Astrocyte (in vitro differentiated cells and primary cell): Measurements from ENCODE around the gene TEPSIN. TPM values are rescaled to one million over a fixed set of nuclear protein-coding genes. Genes with fewer than 3 reads are reported as not detected.

ENCODE experiments used
- DNase-seq: peaks from one replicate; pipeline ENCODE4 v3.0.0-alpha.2; 2010; ENCODE audit warnings: low read depth
- FAIRE-seq: peaks from 2 replicates; lab custom pipeline; 2011; peaks lifted over from hg19 to GRCh38; lab: Jason Lieb, UNC
- H2AFZ ChIP-seq: 2 replicates; pipeline ENCODE4 v1.6.0; 2012; ENCODE audit warnings: low read depth, low read length, inconsistent platforms
- H3K27ac ChIP-seq: 2 replicates; pipeline ENCODE4 v1.5.1; 2011; ENCODE audit warnings: low read depth, low read length, inconsistent platforms
- H3K27me3 ChIP-seq: 2 replicates; pipeline ENCODE4 v1.6.0; 2011; ENCODE audit warnings: low read length, inconsistent platforms; ENCODE audit not compliant: insufficient read depth
- H3K36me3 ChIP-seq: 2 replicates; pipeline ENCODE4 v1.5.1; 2011; ENCODE audit warnings: low read length, inconsistent platforms; ENCODE audit not compliant: insufficient read depth
- H3K4me1 ChIP-seq: 2 replicates; pipeline ENCODE4 v1.5.1; 2011; ENCODE audit warnings: low read length, inconsistent platforms; ENCODE audit not compliant: insufficient read depth
- H3K4me2 ChIP-seq: 2 replicates; pipeline ENCODE4 v1.6.0; 2012; ENCODE audit warnings: low read length, inconsistent platforms
- H3K4me3 ChIP-seq: 2 replicates; pipeline ENCODE4 v1.5.1; 2011; ENCODE audit warnings: low read depth, mild to moderate bottlenecking, low read length, inconsistent platforms; ENCODE audit not compliant: insufficient read depth
- H3K79me2 ChIP-seq: 2 replicates; pipeline ENCODE4 v1.6.0; 2012; ENCODE audit warnings: mild to moderate bottlenecking, low read length, inconsistent platforms; ENCODE audit not compliant: insufficient read depth
- H3K9ac ChIP-seq: 2 replicates; pipeline ENCODE4 v1.6.0; 2012; ENCODE audit warnings: mild to moderate bottlenecking, low read length, inconsistent platforms
- H3K9me3 ChIP-seq: 2 replicates; pipeline ENCODE4 v1.5.1; 2012; ENCODE audit warnings: low read depth, mild to moderate bottlenecking, low read length, inconsistent platforms; ENCODE audit not compliant: insufficient read depth
- H4K20me1 ChIP-seq: 2 replicates; pipeline ENCODE4 v1.6.0; 2012; ENCODE audit warnings: low read length, inconsistent platforms; ENCODE audit not compliant: insufficient read depth
- H3K27ac Mint-ChIP-seq: one replicate; pipeline ENCODE4 v1.8.0; 2021; ENCODE audit warnings: mild to moderate bottlenecking, mixed read lengths; ENCODE audit not compliant: unreplicated experiment
- H3K27me3 Mint-ChIP-seq: one replicate; pipeline ENCODE4 v1.8.0; 2021; ENCODE audit warnings: low read depth, mixed read lengths; ENCODE audit not compliant: unreplicated experiment
- H3K36me3 Mint-ChIP-seq: one replicate; pipeline ENCODE4 v1.8.0; 2021; ENCODE audit warnings: low read depth, mixed read lengths; ENCODE audit not compliant: unreplicated experiment
- H3K4me1 Mint-ChIP-seq: one replicate; pipeline ENCODE4 v1.8.0; 2021; ENCODE audit warnings: low read depth, mixed read lengths; ENCODE audit not compliant: unreplicated experiment
- H3K4me3 Mint-ChIP-seq: one replicate; pipeline ENCODE4 v1.8.0; 2021; ENCODE audit warnings: mild to moderate bottlenecking, moderate library complexity, mixed read lengths; ENCODE audit not compliant: unreplicated experiment
- H3K9me3 Mint-ChIP-seq: one replicate; pipeline ENCODE4 v1.8.0; 2021; ENCODE audit warnings: mild to moderate bottlenecking, mixed read lengths; ENCODE audit not compliant: unreplicated experiment
- EZH2 ChIP-seq: IDR thresholded peaks from 2 replicates; pipeline ENCODE4 v1.6.1; 2012; ENCODE audit warnings: mild to moderate bottlenecking, low read length, inconsistent platforms; ENCODE audit not compliant: insufficient read depth
- total RNA-seq: library from RNA; stranded (reverse); gene quantifications from 2 replicates; pipeline ENCODE4 v1.2.1, GENCODE V29; 2021
- TF ChIP-seq, protein P1 (sequence below): IDR thresholded peaks from 2 replicates; pipeline ENCODE4 v1.5.1; 2011; ENCODE audit warnings: low read depth, mild to moderate bottlenecking, inconsistent platforms, low read length, moderate library complexity; ENCODE audit not compliant: insufficient read depth

Gene TEPSIN
- total RNA-seq, 1 donor from 2014 or later: 26.4 TPM

DNA sequence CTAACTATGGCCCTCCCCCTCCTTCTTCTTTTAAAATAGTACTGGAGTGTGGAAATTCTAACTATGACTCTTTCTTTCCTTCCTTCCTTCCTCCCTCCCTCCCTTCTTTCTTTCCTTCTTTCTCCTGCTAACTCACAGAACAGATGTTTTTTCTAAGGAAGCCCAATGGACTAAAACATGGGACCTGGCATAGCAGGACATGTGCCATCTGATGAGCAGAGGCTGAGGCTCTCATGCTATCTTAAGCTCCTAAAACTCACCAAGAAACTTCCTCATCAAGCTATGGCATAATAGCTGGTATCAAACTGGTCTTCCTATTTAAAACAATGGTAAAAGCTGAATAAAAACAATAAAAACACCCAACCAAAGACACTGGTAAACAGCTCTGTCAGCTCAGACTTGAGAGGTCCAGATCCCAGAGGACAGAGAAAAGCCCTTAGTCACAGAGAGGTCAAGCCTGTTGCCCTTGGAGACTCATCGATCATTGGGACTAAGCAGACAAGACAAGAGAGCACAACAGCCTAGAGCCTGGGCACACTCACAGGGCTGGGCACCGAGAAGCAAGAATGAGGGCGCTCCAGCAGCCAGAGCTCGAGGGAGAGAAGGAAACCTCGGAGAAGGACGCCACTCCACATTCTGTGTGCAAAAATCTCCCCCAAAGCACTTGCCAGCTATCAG is 28.7 kb upstream of the TEPSIN start:
- Histone ChIP-seq H3K4me3 (no peak overlapping the region), H4K20me1 (peaks cover 9% of the 10 kb centered on the region), H3K9ac (no peak overlapping the region), H3K4me1 (no peaks in the 10 kb centered on the region), H3K4me2 (no peak overlapping the region), H3K27ac (no peak overlapping the region), H3K9me3 (no peaks in the 10 kb centered on the region), H3K79me2 (no peaks in the 10 kb centered on the region), H2AFZ (no peak overlapping the region), H3K27me3 (no peaks in the 10 kb centered on the region), H3K36me3 (peaks cover 9% of the 10 kb centered on the region)
- peaks cover 40% of the 10 kb centered on the region for H3K36me3 Mint-ChIP-seq
- TF ChIP-seq, protein P1, sequence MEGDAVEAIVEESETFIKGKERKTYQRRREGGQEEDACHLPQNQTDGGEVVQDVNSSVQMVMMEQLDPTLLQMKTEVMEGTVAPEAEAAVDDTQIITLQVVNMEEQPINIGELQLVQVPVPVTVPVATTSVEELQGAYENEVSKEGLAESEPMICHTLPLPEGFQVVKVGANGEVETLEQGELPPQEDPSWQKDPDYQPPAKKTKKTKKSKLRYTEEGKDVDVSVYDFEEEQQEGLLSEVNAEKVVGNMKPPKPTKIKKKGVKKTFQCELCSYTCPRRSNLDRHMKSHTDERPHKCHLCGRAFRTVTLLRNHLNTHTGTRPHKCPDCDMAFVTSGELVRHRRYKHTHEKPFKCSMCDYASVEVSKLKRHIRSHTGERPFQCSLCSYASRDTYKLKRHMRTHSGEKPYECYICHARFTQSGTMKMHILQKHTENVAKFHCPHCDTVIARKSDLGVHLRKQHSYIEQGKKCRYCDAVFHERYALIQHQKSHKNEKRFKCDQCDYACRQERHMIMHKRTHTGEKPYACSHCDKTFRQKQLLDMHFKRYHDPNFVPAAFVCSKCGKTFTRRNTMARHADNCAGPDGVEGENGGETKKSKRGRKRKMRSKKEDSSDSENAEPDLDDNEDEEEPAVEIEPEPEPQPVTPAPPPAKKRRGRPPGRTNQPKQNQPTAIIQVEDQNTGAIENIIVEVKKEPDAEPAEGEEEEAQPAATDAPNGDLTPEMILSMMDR: no peak
- no peak for TF ChIP-seq EZH2
- H3K27me3 Mint-ChIP-seq: no peaks in the 10 kb centered on the region
- no peak overlapping the region for H3K27ac Mint-ChIP-seq
- no peak for FAIRE-seq
- no peaks in the 10 kb centered on the region for H3K9me3 Mint-ChIP-seq
- no peak for DNase-seq
- no peaks in the 10 kb centered on the region for H3K4me1 Mint-ChIP-seq
- H3K4me3 Mint-ChIP-seq: no peak overlapping the region

DNA sequence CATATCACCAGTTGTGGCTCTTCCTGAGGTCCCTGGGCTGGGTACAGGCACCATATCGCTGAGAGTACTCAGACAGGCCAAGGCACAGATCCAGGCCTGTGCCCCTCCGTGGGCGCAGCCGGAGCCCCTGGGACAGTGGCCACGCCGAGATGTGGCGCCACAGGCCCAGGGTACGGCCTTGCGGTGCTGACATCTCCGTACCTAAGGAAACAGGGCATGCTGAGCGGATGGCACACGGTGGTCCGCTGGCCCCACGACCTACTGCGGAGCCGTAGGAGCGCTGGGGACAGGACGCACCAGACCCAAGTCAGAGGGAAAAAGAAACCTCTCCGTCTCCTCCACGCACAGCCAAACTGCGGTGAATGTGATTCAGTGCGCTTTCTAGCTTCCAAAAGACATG is 26.7 kb upstream of the TEPSIN start:
- TF ChIP-seq EZH2: no peak
- TF ChIP-seq, protein P1: no peak
- H3K27me3 Mint-ChIP-seq: no peaks in the 10 kb centered on the region
- Histone ChIP-seq H3K27ac (no peak overlapping the region), H3K79me2 (no peaks in the 10 kb centered on the region), H3K9ac (no peak overlapping the region), H3K9me3 (no peaks in the 10 kb centered on the region), H3K36me3 (peaks cover 11% of the 10 kb centered on the region), H3K4me3 (no peak overlapping the region), H3K4me1 (no peaks in the 10 kb centered on the region), H3K4me2 (no peak overlapping the region), H3K27me3 (no peaks in the 10 kb centered on the region), H4K20me1 (peaks cover 9% of the 10 kb centered on the region), H2AFZ (no peak overlapping the region)
- no peaks in the 10 kb centered on the region for H3K9me3 Mint-ChIP-seq
- no peak for DNase-seq
- H3K36me3 Mint-ChIP-seq: peaks cover 31% of the 10 kb centered on the region
- FAIRE-seq: no peak
- no peak overlapping the region for H3K27ac Mint-ChIP-seq
- H3K4me3 Mint-ChIP-seq: no peak overlapping the region
- H3K4me1 Mint-ChIP-seq: no peaks in the 10 kb centered on the region

DNA sequence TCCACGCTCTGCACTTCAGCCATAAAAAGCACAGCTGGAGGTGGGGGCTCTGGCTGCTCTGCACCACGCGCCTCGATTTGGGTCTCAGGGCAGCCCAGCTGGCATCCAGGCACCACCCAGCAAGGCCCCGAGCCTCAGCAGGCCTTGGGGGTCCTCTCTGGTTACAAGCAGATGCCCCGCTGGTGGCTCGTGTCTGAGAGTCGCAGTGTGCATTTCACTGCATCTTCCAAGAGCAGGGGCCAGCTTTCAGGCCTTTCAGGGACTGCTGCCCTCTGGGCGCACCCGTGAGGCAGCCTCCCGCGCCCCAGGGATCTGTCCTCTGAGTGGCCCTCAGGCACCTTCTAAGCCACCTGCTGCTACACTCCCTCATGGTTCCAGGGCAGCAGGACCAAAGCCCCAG is 25.8 kb upstream of the TEPSIN start:
- H3K27ac Mint-ChIP-seq: no peak overlapping the region
- FAIRE-seq (no peak), DNase-seq (no peak)
- no peak overlapping the region for H3K4me3 Mint-ChIP-seq
- H2AFZ ChIP-seq: no peak overlapping the region
- no peaks in the 10 kb centered on the region for H3K27me3 Mint-ChIP-seq
- H3K27ac ChIP-seq: no peak overlapping the region
- no peak overlapping the region for H3K4me2 ChIP-seq
- no peaks in the 10 kb centered on the region for H3K9me3 Mint-ChIP-seq
- peaks cover 9% of the 10 kb centered on the region for H4K20me1 ChIP-seq
- TF ChIP-seq EZH2: no peak
- TF ChIP-seq, protein P1: no peak
- peaks cover 33% of the 10 kb centered on the region for H3K36me3 Mint-ChIP-seq
- H3K27me3 ChIP-seq: no peaks in the 10 kb centered on the region
- no peak overlapping the region for H3K4me3 ChIP-seq
- no peaks in the 10 kb centered on the region for H3K9me3 ChIP-seq
- H3K79me2 ChIP-seq: no peaks in the 10 kb centered on the region
- peaks cover 8% of the 10 kb centered on the region for H3K36me3 ChIP-seq
- H3K9ac ChIP-seq: no peak overlapping the region
- H3K4me1 ChIP-seq: no peaks in the 10 kb centered on the region
- H3K4me1 Mint-ChIP-seq: no peaks in the 10 kb centered on the region
